GM23338 (cell line): Measurements from ENCODE around the gene SYNPO.

Experiments used
- CTCF ChIP-seq, 2 experiments: fragments of 200-600 bp in 1 of 2; sonication (generic) in 1 of 2; conservative IDR thresholded peaks; 2 replicates each; pipeline versions ENCODE4 v1.5.1 to v1.6.1; 2016 to 2017; ENCODE audit warnings: antibody characterized with exemption in 2 of 2, low read depth in 2 of 2, mild to moderate bottlenecking in 2 of 2, moderate library complexity in 1 of 2
- ETS1 ChIP-seq: IDR thresholded peaks from 2 replicates; pipeline ENCODE4 v1.6.1; 2016; ENCODE audit warnings: antibody characterized with exemption
- EZH2 ChIP-seq: fragments of 200-600 bp; sonication (generic); IDR thresholded peaks from one replicate; pipeline ENCODE4 v1.8.0; 2017; ENCODE audit warnings: antibody characterized with exemption, mild to moderate bottlenecking, low read depth; ENCODE audit not compliant: unreplicated experiment
- EZH2phosphoT487 ChIP-seq: fragments of 200-600 bp; sonication (generic); IDR thresholded peaks from one replicate; pipeline ENCODE4 v1.8.1; 2018; ENCODE audit warnings: antibody characterized with exemption; ENCODE audit not compliant: unreplicated experiment
- JUNB ChIP-seq: IDR thresholded peaks from one replicate; pipeline ENCODE4 v1.6.1; 2016; ENCODE audit warnings: antibody characterized with exemption; ENCODE audit not compliant: unreplicated experiment
- NANOG ChIP-seq: IDR thresholded peaks from 2 replicates; pipeline ENCODE4 v1.6.1; 2016; ENCODE audit warnings: antibody characterized with exemption, borderline replicate concordance
- POLR2AphosphoS5 ChIP-seq: IDR thresholded peaks from 2 replicates; pipeline ENCODE4 v1.6.1; 2016; ENCODE audit warnings: antibody characterized with exemption, low read depth
- REST ChIP-seq: IDR thresholded peaks from one replicate; pipeline ENCODE4 v1.6.1; 2018; ENCODE audit warnings: antibody characterized with exemption; ENCODE audit not compliant: unreplicated experiment
- STAT1 ChIP-seq: IDR thresholded peaks from one replicate; pipeline ENCODE4 v1.6.1; 2016; ENCODE audit warnings: antibody characterized with exemption; ENCODE audit not compliant: unreplicated experiment
- ZNF331 ChIP-seq: fragments of 250-450 bp; sonication (Bioruptor Pico); IDR thresholded peaks from 2 replicates; pipeline ENCODE4 v1.5.0; 2020; ENCODE audit warnings: low read depth, mild to moderate bottlenecking, moderate library complexity

GRCh38 chr5:150644058-150644457, 3.6 kb downstream of the SYNPO start:
- TF ChIP-seq ETS1, result no peak
- no peak for TF ChIP-seq CTCF (conservative IDR thresholded peaks at IDR 0.05; ENCODE audit: low read depth in 2 of 2)
- no peak for TF ChIP-seq EZH2
- TF ChIP-seq POLR2AphosphoS5, result no peak
- no peak for TF ChIP-seq JUNB
- no peak for TF ChIP-seq STAT1
- no peak for TF ChIP-seq ZNF331
- no peak for TF ChIP-seq NANOG
- TF ChIP-seq REST, result no peak
- TF ChIP-seq EZH2phosphoT487, result no peak
